Ovary (tissue), 9 donors: ENCODE results near the gene PNPLA3. TPM values are rescaled to one million over a fixed set of nuclear protein-coding genes. Genes with fewer than 3 reads are reported as not detected.

Experiments
- DNase-seq, 5 donors: peaks; one replicate each; pipeline ENCODE4 v3.0.0-alpha.2; 2019 to 2020
- H3K27ac ChIP-seq, 2 donors: fragments of 200-600 bp; one replicate each; pipeline versions ENCODE4 v1.5.1 to v1.8.0; 2019 to 2022
- H3K27me3 ChIP-seq: fragments of 200-600 bp; one replicate; pipeline ENCODE4 v1.8.0; 2022
- H3K36me3 ChIP-seq: fragments of 200-600 bp; sonication (generic); one replicate; pipeline ENCODE4 v1.5.1; 2019
- H3K4me1 ChIP-seq: one replicate; pipeline ENCODE4 v1.8.1; 2013; ENCODE audit warnings: mild to moderate bottlenecking, moderate library complexity; ENCODE audit not compliant: insufficient read depth
- H3K4me3 ChIP-seq: fragments of 200-600 bp; sonication (generic); one replicate; pipeline ENCODE4 v1.5.1; 2017
- H3K9me3 ChIP-seq, 2 donors: fragments of 200-600 bp in 1 of 2; sonication (generic) in 1 of 2; one replicate each; pipeline versions ENCODE4 v1.5.1 to v1.8.1; 2013 to 2019; ENCODE audit warnings: mild to moderate bottlenecking in 1 of 2, moderate library complexity in 1 of 2
- EP300 ChIP-seq: sonication (generic); formaldehyde crosslinking; IDR thresholded peaks from one replicate; pipeline ENCODE4 v1.6.1; 2017; ENCODE audit warnings: antibody characterized with exemption
- POLR2A ChIP-seq: fragments of 450-650 bp; IDR thresholded peaks from one replicate; pipeline ENCODE4 v1.6.1; 2017; ENCODE audit warnings: antibody characterized with exemption, mild to moderate bottlenecking, moderate library complexity
- WGBS, 3 donors: extraction: QIAGEN DNeasy Blood & Tissue Kit in 1 of 3; methylation state at CpG; one replicate each; pipeline versions ENCODE4 v1.1.5 to v1.1.7; 2013 to 2017; 5-methylcytosine and 5-hydroxymethylcytosine counted together
- intact Hi-C, 4 donors: fragments of 100-400 bp; cut with DNase I; formaldehyde crosslinking; loops; one replicate each; pipeline versions ENCODE4 v1.11.0 to v1.15.1; 2022 to 2023
- polyA plus RNA-seq, 2 donors: library from polyadenylated mRNA; stranded (reverse); fragments of 200-250 nt in 1 of 2; fragments of 350-450 nt in 1 of 2; fragmentation: Illumina TruSeq in 1 of 2; extraction: RNeasy Lipid Tissue Mini Kit (QIAGEN cat#74804) in 1 of 2; gene quantifications; one replicate each; pipeline ENCODE4 v1.2.3, GENCODE V29; 2013 to 2014
- total RNA-seq, 7 donors: library from RNA; depleted of rRNA in 2 of 7; stranded (reverse); fragments of >200 nt in 2 of 7; fragmentation: NEBNext Ultra II Directional in 3 of 7; extraction: Animal tissue kit (Norgen Biotek cat#: 25700) in 3 of 7; gene quantifications; one replicate each; pipeline versions ENCODE4 v1.1.0 to v1.2.4, GENCODE V29; 2016 to 2023
- TF ChIP-seq, protein P1 (sequence below), 3 donors: fragments of 450-650 bp in 2 of 3; fragments of 200-600 bp in 1 of 3; IDR thresholded peaks; one replicate each; pipeline versions ENCODE4 v1.5.1 to v1.8.0; 2016 to 2022; ENCODE audit warnings: antibody characterized with exemption in 3 of 3, mild to moderate bottlenecking in 1 of 3
- donor health status: DM: no; HTN: no; CAD: no; lungs with moderate emphysema.
- donor health status: DM: no; HTN: no; CAD: no.
- donor health status: Bipolar disorder and iron deficiency.
- donor health status: DM: yes; HTN: yes; CAD: no.
- donor health status: DM: no; HTN: no; CAD: no.
- donor health status: DM: yes; HTN: yes; CAD: no.

PNPLA3 gene
- total and polyA plus RNA-seq, 9 donors, result 0.31 to 8.0 (median 1.3) TPM

DNA sequence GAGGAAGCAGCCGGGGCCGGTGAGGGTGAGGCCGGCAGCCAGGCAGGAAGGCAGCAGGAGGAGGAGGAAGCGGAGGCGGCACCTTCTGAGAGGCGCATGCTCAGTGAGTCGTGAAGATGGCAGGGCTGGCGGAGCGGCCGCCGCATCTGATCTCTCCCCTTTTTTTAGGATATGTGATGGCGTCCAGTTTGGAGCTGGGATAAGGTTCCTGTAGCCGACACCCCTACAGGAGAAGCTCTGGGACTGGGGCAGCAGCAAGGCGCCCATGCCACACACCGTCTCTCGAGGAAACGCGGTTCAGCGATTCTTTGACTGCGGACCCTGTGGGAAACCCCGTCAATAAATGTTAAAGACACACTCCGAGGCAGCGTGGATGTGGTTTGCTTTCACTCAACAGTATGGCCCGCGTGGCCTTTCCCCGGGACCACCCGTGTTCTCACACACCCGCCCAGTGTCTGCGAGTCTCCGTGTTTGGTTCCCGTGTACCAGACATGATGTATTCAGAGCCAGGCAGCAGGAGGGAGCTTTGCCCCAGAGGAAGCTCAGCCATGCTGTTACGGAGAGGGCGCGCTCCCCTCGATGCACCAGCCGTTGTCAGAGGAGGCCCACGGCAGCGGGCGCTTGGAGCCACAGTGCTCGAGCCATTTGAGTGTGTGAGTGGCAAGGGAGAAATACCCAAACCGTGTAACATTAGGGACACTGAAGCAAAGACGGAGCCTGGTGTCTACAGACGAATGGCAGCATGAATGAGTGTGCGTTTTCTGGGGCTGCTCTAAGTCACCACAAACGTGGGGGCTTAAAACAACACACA is 72.8 kb downstream of the PNPLA3 start:
- no peak overlapping the region for H3K27ac ChIP-seq
- no peak for DNase-seq
- H3K4me1 ChIP-seq, result peaks cover 5% of the 10 kb centered on the region
- H3K9me3 ChIP-seq, result no peaks in the 10 kb centered on the region
- WGBS, 3 donors, result 90 to 94% (median 91%) methylated on average over 45 of the region's 45 CpGs
- no peaks in the 10 kb centered on the region for H3K36me3 ChIP-seq
- intact Hi-C loops, result loop anchor here in 1 of 4 donors (5.0 kb wide), 1 partner anchor 81 kb away; no protein-coding TSS in a partner anchor
- no peak overlapping the region for H3K4me3 ChIP-seq
- H3K27me3 ChIP-seq, result no peaks in the 10 kb centered on the region
- TF ChIP-seq, protein P1, sequence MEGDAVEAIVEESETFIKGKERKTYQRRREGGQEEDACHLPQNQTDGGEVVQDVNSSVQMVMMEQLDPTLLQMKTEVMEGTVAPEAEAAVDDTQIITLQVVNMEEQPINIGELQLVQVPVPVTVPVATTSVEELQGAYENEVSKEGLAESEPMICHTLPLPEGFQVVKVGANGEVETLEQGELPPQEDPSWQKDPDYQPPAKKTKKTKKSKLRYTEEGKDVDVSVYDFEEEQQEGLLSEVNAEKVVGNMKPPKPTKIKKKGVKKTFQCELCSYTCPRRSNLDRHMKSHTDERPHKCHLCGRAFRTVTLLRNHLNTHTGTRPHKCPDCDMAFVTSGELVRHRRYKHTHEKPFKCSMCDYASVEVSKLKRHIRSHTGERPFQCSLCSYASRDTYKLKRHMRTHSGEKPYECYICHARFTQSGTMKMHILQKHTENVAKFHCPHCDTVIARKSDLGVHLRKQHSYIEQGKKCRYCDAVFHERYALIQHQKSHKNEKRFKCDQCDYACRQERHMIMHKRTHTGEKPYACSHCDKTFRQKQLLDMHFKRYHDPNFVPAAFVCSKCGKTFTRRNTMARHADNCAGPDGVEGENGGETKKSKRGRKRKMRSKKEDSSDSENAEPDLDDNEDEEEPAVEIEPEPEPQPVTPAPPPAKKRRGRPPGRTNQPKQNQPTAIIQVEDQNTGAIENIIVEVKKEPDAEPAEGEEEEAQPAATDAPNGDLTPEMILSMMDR (IDR thresholded peaks at IDR 0.05), result no peak
- TF ChIP-seq EP300 (no peak), POLR2A (no peak)

DNA sequence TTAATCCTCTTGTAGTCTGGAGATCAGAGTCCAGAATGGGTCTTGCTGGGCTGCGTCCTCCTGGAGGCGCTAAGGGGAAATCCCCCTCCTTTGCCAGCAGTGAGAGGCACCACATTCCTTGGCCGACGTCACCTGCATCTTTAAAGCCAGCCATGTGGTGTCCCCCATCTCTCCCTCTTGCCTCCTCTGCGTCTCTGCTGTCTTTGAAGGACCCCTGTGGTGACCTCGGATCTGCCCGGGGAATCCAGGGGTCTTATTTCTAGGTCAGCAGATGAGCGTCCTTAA is 73.3 kb downstream of the PNPLA3 start:
- intact Hi-C loops, result loop anchor here in 1 of 4 donors (5.0 kb wide), 1 partner anchor 80 kb away; no protein-coding TSS in a partner anchor
- no peak overlapping the region for H3K27ac ChIP-seq
- H3K4me1 ChIP-seq, result peaks cover 10% of the 10 kb centered on the region
- no peak for TF ChIP-seq EP300
- TF ChIP-seq POLR2A, result no peak
- TF ChIP-seq, protein P1 (IDR thresholded peaks at IDR 0.05), result no peak
- 84 to 89% (median 85%) methylated on average over 8 of the region's 8 CpGs for WGBS, 3 donors
- no peak for DNase-seq
- H3K9me3 ChIP-seq, result no peaks in the 10 kb centered on the region
- no peaks in the 10 kb centered on the region for H3K36me3 ChIP-seq
- H3K27me3 ChIP-seq, result no peaks in the 10 kb centered on the region
- no peak overlapping the region for H3K4me3 ChIP-seq

Other genes with a start within 250 kb of the PNPLA3 start
- 10 to 100 TPM in 1 of 7 donors, 1 to 10 TPM in 6; 4.7 to 17.5 (median 7.2) TPM for gene EFCAB6, start 111.5 kb upstream of the PNPLA3 start, total RNA-seq
- gene EFCAB6, start 111.5 kb upstream of the PNPLA3 start, polyA plus RNA-seq, result 1 to 10 TPM in 1 of 2 donors, under 1 TPM in 1; 1.00 to 2.5 TPM
- gene SULT4A1, start 61.3 kb upstream of the PNPLA3 start, total RNA-seq, result 1 to 10 TPM in 6 of 7 donors, under 1 TPM in 1; 0.36 to 3.5 (median 1.8) TPM
- 1 to 10 TPM; 1.5 to 1.9 TPM for gene SULT4A1, start 61.3 kb upstream of the PNPLA3 start, polyA plus RNA-seq
- gene PNPLA5, start 31.8 kb upstream of the PNPLA3 start, total RNA-seq, result under 1 TPM in 1 of 7 donors, not detected in 6; 0.10 TPM
- not detected for gene PNPLA5, start 31.8 kb upstream of the PNPLA3 start, polyA plus RNA-seq
- 10 to 100 TPM; 18.0 to 47.3 (median 42.4) TPM for gene SAMM50, start 31.6 kb downstream of the PNPLA3 start, total RNA-seq
- gene SAMM50, start 31.6 kb downstream of the PNPLA3 start, polyA plus RNA-seq, result 10 to 100 TPM; 34.4 to 60.2 TPM
- gene PARVB, start 100.5 kb downstream of the PNPLA3 start, total RNA-seq, result 10 to 100 TPM; 12.3 to 62.9 (median 40.0) TPM
- gene PARVB, start 100.5 kb downstream of the PNPLA3 start, polyA plus RNA-seq, result 10 to 100 TPM; 23.0 to 29.6 TPM